Cardiac muscle cell (in vitro differentiated cells and primary cell): ENCODE results near the gene DHX35. TPM values are rescaled to one million over a fixed set of nuclear protein-coding genes. Genes with fewer than 3 reads are reported as not detected.
A peak's percentile ranks its signal among the peaks of the same experiment; 100 is the strongest.

Experiments
- DNase-seq, 2 donors: peaks; one replicate each; pipeline versions ENCODE4 v3.0.0 to v3.0.0-alpha.2; 2010 to 2017; ENCODE audit warnings: low read depth in 1 of 2, low spot score in 1 of 2
- H3K27ac ChIP-seq: fragments of 200-600 bp; sonication (generic); 2 replicates; pipeline ENCODE4 v1.5.1; 2016
- H3K27me3 ChIP-seq: fragments of 200-600 bp; sonication (generic); 2 replicates; pipeline ENCODE4 v1.6.0; 2016; ENCODE audit warnings: control low read depth
- H3K36me3 ChIP-seq: fragments of 200-600 bp; sonication (generic); 2 replicates; pipeline ENCODE4 v1.5.1; 2016; ENCODE audit warnings: control low read depth
- H3K4me1 ChIP-seq: fragments of 200-600 bp; sonication (generic); 2 replicates; pipeline ENCODE4 v1.8.1; 2017; ENCODE audit warnings: low read depth, mild to moderate bottlenecking, mixed run types
- H3K4me3 ChIP-seq: fragments of 200-600 bp; sonication (generic); 2 replicates; pipeline ENCODE4 v1.5.1; 2016; ENCODE audit warnings: mild to moderate bottlenecking
- H3K9me3 ChIP-seq: fragments of 200-600 bp; sonication (generic); 2 replicates; pipeline ENCODE4 v1.5.1; 2017; ENCODE audit warnings: low read depth, mild to moderate bottlenecking, control low read depth
- polyA plus RNA-seq: library from polyadenylated mRNA; unstranded; fragments of >200 nt; fragmentation: Nextera tagmentation; extraction: Ambion mirVana; gene quantifications from 2 replicates; pipeline ENCODE4 v1.2.1, GENCODE V29; 2016
- total RNA-seq: library from RNA; depleted of rRNA; stranded (reverse); fragments of >200 nt; gene quantifications from 2 replicates; pipeline ENCODE4 v1.2.3, GENCODE V29; 2016
- TF ChIP-seq, protein P1 (sequence below): IDR thresholded peaks from 2 replicates; pipeline ENCODE4 v1.5.1; 2012; ENCODE audit warnings: low read depth, mild to moderate bottlenecking, low read length

Gene DHX35
- total and polyA plus RNA-seq, 2 experiments from 2014 or later = 8.9 to 10.4 TPM

DNA sequence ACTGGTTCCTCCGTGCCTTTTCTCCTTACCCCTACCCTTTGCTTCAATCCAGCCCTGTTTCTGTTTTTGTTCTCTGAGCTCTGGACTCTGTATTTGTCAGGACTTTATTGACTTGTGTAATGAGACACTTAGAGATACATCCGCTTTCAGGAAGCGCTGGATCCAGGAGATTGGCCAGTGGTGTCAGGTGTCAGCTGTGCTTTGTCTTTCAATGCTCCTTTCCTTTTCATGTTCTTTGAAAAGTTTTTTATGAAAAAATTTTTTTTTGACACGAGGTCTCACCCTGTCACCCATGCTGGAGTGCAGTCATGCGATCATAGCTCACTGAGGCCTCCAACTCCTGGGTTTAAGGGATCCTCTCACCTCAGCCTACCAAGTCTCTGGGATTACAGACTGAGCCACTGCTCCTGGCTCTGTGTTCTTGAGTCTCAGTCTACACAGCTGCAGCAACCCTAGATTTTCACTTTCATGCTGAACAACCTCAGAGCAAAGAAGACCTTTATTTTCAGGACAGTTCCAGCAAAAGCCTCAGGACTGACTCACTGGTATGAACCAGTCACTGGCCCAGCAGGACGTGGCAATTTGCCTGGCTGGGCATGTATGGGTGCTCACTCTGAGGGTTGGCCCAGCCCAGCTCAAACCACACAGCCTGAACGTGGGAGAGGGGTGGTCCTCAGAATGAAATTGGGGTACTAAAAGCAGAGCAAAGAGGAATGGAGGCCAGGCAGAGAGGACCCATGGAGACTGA lies 108.5 kb downstream of the DHX35 start:
- no peaks in the 10 kb centered on the region for H3K36me3 ChIP-seq
- H3K4me1 ChIP-seq = no peaks in the 10 kb centered on the region
- DNase-seq = peak in 1 of 2 donors; percentile 24
- H3K4me3 ChIP-seq = no peak overlapping the region
- no peak overlapping the region for H3K27ac ChIP-seq
- H3K9me3 ChIP-seq = no peaks in the 10 kb centered on the region
- TF ChIP-seq, protein P1, sequence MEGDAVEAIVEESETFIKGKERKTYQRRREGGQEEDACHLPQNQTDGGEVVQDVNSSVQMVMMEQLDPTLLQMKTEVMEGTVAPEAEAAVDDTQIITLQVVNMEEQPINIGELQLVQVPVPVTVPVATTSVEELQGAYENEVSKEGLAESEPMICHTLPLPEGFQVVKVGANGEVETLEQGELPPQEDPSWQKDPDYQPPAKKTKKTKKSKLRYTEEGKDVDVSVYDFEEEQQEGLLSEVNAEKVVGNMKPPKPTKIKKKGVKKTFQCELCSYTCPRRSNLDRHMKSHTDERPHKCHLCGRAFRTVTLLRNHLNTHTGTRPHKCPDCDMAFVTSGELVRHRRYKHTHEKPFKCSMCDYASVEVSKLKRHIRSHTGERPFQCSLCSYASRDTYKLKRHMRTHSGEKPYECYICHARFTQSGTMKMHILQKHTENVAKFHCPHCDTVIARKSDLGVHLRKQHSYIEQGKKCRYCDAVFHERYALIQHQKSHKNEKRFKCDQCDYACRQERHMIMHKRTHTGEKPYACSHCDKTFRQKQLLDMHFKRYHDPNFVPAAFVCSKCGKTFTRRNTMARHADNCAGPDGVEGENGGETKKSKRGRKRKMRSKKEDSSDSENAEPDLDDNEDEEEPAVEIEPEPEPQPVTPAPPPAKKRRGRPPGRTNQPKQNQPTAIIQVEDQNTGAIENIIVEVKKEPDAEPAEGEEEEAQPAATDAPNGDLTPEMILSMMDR = no peak
- H3K27me3 ChIP-seq = no peaks in the 10 kb centered on the region

DNA sequence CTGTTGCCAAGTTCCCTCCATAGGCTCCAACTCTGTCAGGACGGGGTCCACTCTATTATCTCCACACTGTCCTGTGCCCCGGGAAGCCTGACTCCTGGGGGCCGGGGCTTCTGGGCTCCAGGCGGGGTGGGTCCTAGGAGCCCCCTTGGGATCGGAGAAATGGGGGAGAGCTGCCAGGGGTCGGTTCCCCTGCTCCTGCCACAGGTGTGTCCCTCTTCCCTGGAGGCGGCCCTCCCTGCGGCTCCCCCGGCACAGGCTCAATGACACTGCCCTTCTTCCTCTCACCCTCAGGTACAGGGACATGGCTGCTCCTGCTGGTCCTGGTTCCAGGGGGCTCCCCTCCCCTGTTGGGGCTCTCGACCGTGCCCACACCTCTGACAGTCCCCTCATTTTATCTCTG lies 110.0 kb downstream of the DHX35 start:
- no peak for DNase-seq
- Histone ChIP-seq H3K27ac (no peak overlapping the region), H3K36me3 (no peaks in the 10 kb centered on the region), H3K27me3 (no peaks in the 10 kb centered on the region), H3K4me3 (no peak overlapping the region), H3K9me3 (no peaks in the 10 kb centered on the region), H3K4me1 (no peaks in the 10 kb centered on the region)
- TF ChIP-seq, protein P1 = no peak

DNA sequence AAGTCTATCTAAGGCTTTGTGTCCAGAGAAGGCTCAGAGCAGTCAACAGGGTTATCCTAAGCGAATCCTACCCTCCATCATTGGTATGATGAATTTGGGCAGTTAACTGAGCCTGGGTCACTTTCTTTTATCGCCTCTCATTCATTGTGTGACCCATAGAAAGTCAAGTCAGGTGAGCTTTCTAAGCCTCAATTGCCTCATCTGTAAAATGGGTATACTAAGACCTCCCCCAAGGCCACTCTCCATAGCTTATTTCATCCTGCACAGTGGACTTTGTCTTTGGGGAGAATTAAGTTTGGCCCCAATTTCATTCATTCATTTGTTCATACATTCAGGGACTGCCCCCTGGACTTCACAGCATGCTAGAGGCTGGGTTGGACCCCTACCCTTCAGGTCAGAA lies 110.5 kb downstream of the DHX35 start:
- no peaks in the 10 kb centered on the region for H3K36me3 ChIP-seq
- no peak overlapping the region for H3K27ac ChIP-seq
- H3K27me3 ChIP-seq = no peaks in the 10 kb centered on the region
- TF ChIP-seq, protein P1 = no peak
- H3K4me3 ChIP-seq = no peak overlapping the region
- H3K9me3 ChIP-seq = no peaks in the 10 kb centered on the region
- no peak for DNase-seq
- H3K4me1 ChIP-seq = no peaks in the 10 kb centered on the region

DNA sequence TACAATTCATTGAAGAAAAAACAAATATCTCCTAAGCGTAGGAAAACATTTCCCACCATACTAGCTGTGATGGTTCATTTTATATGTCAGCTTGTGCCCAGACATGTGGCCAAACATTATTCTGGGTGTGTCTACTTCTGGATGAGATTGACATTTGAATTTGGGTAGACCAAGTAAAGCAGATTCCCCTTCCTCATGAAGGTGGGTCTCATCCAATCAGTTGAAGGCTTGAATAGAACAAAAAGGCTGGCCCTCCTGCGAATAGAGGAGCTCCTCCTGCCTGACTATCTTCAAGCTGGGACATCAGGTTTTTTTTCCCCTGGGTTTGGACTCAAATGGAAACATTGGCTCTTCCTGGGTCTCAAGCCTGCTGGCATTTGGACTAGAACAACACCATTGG lies 113.6 kb downstream of the DHX35 start:
- Histone ChIP-seq H3K4me3 (no peak overlapping the region), H3K27ac (no peak overlapping the region), H3K27me3 (no peaks in the 10 kb centered on the region), H3K9me3 (no peaks in the 10 kb centered on the region), H3K4me1 (no peaks in the 10 kb centered on the region), H3K36me3 (no peaks in the 10 kb centered on the region)
- DNase-seq = no peak
- TF ChIP-seq, protein P1 = no peak

DNA sequence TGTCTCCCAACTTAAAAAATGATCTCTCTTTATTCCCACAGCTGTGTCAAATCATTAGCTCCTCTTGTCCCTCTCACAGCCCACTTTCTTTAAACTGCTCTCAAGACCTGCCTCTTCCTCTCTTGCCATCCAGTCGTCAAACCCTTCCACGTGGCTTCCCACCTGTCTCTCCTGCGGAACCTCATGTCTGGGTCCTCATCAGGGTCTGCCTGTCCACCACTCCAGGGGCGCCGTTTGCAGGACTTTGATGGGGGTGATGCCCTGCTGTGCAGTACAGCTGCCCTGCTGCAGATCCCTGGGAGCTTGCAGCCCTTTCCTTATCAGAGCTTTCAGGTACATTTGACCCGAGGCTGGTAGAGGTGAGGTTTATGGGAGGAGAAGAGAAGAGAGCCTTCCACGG lies 114.8 kb downstream of the DHX35 start:
- Histone ChIP-seq H3K4me1 (no peaks in the 10 kb centered on the region), H3K27me3 (no peaks in the 10 kb centered on the region), H3K4me3 (no peak overlapping the region), H3K9me3 (no peaks in the 10 kb centered on the region), H3K36me3 (no peaks in the 10 kb centered on the region), H3K27ac (no peak overlapping the region)
- no peak for DNase-seq
- TF ChIP-seq, protein P1 = no peak
